DND-41 (cell line): ENCODE results near the gene VAPA.

Source experiments
- EZH2 ChIP-seq: IDR thresholded peaks from 3 replicates; pipeline ENCODE4 v1.6.1; 2012; ENCODE audit warnings: borderline replicate concordance, low read depth, mild to moderate bottlenecking, moderate library complexity, low read length, inconsistent platforms; ENCODE audit not compliant: severe bottlenecking
- TF ChIP-seq, protein P1 (sequence below): IDR thresholded peaks from 2 replicates; pipeline ENCODE4 v1.5.1; 2012; ENCODE audit warnings: borderline replicate concordance, low read length, moderate library complexity, mild to moderate bottlenecking; ENCODE audit not compliant: poor library complexity, severe bottlenecking; ENCODE audit errors: extremely low read depth

DNA sequence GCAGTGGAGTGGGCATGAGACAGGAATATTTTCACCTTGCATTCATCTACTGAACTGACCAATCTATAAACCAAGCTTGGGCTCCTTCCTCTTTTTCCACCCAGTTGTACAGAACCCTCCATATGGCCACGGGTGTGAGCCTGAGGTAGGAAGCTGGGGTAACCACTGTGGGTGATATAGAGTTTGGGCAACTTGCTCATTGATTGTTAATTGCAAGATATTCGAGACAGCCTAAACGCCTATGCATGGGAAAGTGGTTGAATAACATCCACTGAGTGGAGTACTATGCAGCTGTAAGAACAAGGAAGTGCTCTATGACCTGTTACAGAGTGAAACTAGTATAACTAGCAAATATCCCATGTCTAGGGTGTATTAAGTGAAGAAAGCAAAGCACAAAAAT is 7.3 kb upstream of the VAPA start:
- TF ChIP-seq, protein P1, sequence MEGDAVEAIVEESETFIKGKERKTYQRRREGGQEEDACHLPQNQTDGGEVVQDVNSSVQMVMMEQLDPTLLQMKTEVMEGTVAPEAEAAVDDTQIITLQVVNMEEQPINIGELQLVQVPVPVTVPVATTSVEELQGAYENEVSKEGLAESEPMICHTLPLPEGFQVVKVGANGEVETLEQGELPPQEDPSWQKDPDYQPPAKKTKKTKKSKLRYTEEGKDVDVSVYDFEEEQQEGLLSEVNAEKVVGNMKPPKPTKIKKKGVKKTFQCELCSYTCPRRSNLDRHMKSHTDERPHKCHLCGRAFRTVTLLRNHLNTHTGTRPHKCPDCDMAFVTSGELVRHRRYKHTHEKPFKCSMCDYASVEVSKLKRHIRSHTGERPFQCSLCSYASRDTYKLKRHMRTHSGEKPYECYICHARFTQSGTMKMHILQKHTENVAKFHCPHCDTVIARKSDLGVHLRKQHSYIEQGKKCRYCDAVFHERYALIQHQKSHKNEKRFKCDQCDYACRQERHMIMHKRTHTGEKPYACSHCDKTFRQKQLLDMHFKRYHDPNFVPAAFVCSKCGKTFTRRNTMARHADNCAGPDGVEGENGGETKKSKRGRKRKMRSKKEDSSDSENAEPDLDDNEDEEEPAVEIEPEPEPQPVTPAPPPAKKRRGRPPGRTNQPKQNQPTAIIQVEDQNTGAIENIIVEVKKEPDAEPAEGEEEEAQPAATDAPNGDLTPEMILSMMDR = no peak
- no peak for TF ChIP-seq EZH2
